ENCODE measurements around the gene TPPP3. TPM values are rescaled to one million over a fixed set of nuclear protein-coding genes. Genes with fewer than 3 reads are reported as not detected.

TPPP3 gene
- 10 to 100 TPM in 2 of 4 donors, 1 to 10 TPM in 2; 5.7 to 13.6 (median 9.9) TPM for total RNA-seq

DNA sequence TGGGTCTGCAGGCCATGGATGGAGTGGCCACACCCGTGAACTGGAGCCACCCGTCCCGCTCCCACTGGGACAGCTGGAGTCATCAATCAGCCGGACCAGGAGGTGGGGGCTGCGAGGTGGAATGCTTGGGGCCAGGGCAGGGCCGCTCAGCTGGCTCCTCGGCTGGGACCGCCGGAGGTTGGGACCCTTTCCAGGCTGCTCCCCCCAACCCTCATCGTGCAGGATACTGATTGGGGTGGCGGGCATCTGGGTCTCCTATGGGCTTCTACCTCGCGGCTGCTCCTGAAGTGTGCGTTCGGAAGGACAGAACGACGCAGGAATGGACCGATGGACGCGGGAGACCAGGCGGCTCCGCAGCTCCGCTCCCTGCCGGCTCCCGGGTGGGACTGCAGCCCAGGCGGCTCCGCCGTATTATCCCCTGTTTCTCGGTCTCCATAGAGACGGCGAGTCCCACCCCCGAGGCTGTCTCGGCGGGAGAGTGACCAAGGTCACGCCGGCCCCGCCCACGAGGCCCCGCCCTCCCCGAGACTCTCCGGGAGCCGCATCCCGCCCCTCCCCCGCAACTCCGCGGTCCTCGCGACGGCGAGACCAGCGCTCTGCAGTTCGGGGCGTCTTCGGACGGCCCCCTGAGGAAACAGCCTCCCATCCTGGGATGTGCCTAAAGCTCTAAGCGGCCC, at the start of gene TPPP3:
TPPP3 (minus strand) TSS at position 388 of the 677 bp plus-strand sequence. CDS start 2,387 bp downstream, outside the sequence.
- WGBS, 2 donors = 8% methylated on average over 28 of the region's 56 CpGs; no CpG with 5 or more reads in 1 of the 2 donors
- peaks cover 0 to 90% (median 54%) of the 10 kb centered on the region in 4 donors for H3K4me1 ChIP-seq

GRCh38 chr16:67442581-67443255, 49.4 kb upstream of the TPPP3 start:
- H3K9me3 ChIP-seq = no peaks in the 10 kb centered on the region
- peaks cover 0 to 61% (median 40%) of the 10 kb centered on the region in 4 donors for H3K4me1 ChIP-seq
- peaks cover 0 to 54% (median 3%) of the 10 kb centered on the region in 3 donors for H3K36me3 ChIP-seq
- H3K27ac ChIP-seq = peak overlapping the region in 3 of 4 donors; percentile 35 to 72 (median 56)
- WGBS, 2 donors = 70 to 72% methylated on average over 8 to 13 of the region's 13 CpGs
- DNase-seq (ENCODE audit: low spot score in 2 of 2) = no peak
- no peak overlapping the region for H3K4me3 ChIP-seq
- no peaks in the 10 kb centered on the region for H3K27me3 ChIP-seq
- TF ChIP-seq CTCF (IDR thresholded peaks at IDR 0.05) (no peak), POLR2A (IDR thresholded peaks at IDR 0.05) (no peak), EP300 (IDR thresholded peaks at IDR 0.05) (no peak)

More for the DNA sequence above, at the start of gene TPPP3:
- H3K27me3 ChIP-seq = no peaks in the 10 kb centered on the region
- no peaks in the 10 kb centered on the region for H3K9me3 ChIP-seq
- H3K36me3 ChIP-seq = no peaks in the 10 kb centered on the region
- H3K4me3 ChIP-seq = peak within 1 kb of the TSS; percentile 14 to 50 (median 31)
- DNase-seq (ENCODE audit: low spot score in 2 of 2) = peak; percentile 77 to 78
- peak; percentile 17 to 53 for TF ChIP-seq EP300 (IDR thresholded peaks at IDR 0.05)
- peak; percentile 45 to 84 (median 83) for TF ChIP-seq CTCF (IDR thresholded peaks at IDR 0.05)
- peak in 1 of 2 donors; percentile 15 for TF ChIP-seq POLR2A (IDR thresholded peaks at IDR 0.05)
- peak within 1 kb of the TSS; percentile 33 to 86 (median 80) for H3K27ac ChIP-seq

GRCh38 chr16:67441907-67442306, 48.6 kb upstream of the TPPP3 start:
- peaks cover 0 to 53% (median 32%) of the 10 kb centered on the region in 4 donors for H3K4me1 ChIP-seq
- 68 to 70% methylated on average over 5 of the region's 5 CpGs for WGBS, 2 donors
- peaks cover 0 to 62% (median 3%) of the 10 kb centered on the region in 3 donors for H3K36me3 ChIP-seq
- DNase-seq (ENCODE audit: low spot score in 2 of 2) = no peak
- H3K4me3 ChIP-seq = no peak overlapping the region
- TF ChIP-seq CTCF (IDR thresholded peaks at IDR 0.05) = no peak
- no peak for TF ChIP-seq EP300 (IDR thresholded peaks at IDR 0.05)
- no peak for TF ChIP-seq POLR2A (IDR thresholded peaks at IDR 0.05)
- H3K27ac ChIP-seq = peak overlapping the region in 1 of 4 donors; percentile 28
- no peaks in the 10 kb centered on the region for H3K27me3 ChIP-seq
- no peaks in the 10 kb centered on the region for H3K9me3 ChIP-seq

DNA sequence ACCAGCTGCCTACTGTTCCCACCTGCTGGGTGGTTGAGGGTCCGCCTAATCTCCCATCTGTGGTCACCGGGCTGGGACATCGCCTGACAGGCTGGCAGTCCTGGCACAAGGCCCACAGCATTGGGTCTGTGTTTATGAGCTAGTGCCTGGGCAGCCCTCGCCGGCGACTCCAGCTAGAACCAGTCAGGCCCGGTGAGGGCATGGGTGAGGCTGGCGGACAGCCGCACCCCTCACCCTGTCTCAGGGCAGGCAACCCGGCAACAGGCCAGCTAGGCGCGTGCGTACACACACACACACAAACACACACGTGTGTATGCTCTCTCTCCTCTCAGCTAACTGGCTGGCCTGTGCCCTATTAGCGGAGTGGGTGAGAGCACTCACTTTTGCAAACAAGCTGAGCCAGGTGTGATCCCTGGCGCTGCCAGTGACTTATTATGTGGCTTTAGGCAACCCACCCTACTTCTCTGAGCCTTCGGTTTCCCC, 48.0 kb upstream of the TPPP3 start:
- DNase-seq (ENCODE audit: low spot score in 2 of 2) = no peak
- Histone ChIP-seq H3K9me3 (no peaks in the 10 kb centered on the region), H3K27ac (peak overlapping the region in 1 of 4 donors; percentile 32), H3K36me3 (peaks cover 0 to 68% (median 3%) of the 10 kb centered on the region in 3 donors), H3K4me3 (no peak overlapping the region), H3K27me3 (no peaks in the 10 kb centered on the region), H3K4me1 (peaks cover 0 to 47% (median 26%) of the 10 kb centered on the region in 4 donors)
- WGBS, 2 donors = 82 to 84% methylated on average over 16 to 17 of the region's 17 CpGs
- TF ChIP-seq EP300 (IDR thresholded peaks at IDR 0.05) (no peak), POLR2A (IDR thresholded peaks at IDR 0.05) (no peak), CTCF (IDR thresholded peaks at IDR 0.05) (no peak)
